WI38 (cell line): ENCODE measurements around the gene CTIF.

Experiments used
- H3K4me3 ChIP-seq: 2 replicates; pipeline ENCODE4 v1.5.1; 2011; ENCODE audit warnings: low read depth, mild to moderate bottlenecking, control low read depth, low read length
- TF ChIP-seq, protein P1 (sequence below): IDR thresholded peaks from 2 replicates; pipeline ENCODE4 v1.5.1; 2012; ENCODE audit warnings: low read depth, mild to moderate bottlenecking, control low read depth, low read length

CTIF gene

DNA sequence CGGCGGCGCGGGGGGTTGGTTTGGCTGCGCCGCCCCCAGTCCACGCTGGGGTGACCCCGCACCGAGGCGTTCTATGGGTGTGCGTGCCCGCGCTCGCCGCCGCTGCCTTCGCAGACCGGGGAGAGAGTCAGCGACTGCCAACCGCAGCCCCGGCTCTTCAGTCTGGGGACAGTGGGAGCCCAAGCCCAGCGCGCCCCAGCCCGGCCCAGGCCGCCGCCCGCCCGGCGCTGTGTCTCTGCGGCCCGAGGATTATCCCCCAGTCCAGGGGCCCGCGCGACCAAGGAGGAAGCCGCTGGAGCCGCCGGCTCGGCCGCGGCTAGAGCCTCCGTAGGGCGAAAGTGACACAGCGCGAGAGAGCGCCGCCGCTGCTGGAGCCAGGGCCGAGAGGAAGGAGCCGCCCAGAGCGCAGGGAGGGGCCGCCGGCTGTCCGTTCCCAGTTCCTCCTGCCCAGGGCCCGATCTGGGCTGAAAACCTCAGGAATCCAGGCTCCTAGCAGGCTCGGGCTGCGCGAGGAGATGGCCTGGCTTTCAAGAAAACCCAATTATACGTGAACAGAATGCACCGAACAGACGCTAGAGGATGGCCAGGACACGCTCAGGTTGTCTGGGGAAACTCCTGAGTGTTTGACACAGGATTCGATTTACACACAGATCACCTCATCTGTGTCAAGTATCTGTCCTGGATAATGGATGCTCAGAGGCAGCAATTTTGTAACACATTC lies 2.4 kb downstream of the CTIF start:
- peak overlapping the region; percentile 91 for H3K4me3 ChIP-seq
- TF ChIP-seq, protein P1, sequence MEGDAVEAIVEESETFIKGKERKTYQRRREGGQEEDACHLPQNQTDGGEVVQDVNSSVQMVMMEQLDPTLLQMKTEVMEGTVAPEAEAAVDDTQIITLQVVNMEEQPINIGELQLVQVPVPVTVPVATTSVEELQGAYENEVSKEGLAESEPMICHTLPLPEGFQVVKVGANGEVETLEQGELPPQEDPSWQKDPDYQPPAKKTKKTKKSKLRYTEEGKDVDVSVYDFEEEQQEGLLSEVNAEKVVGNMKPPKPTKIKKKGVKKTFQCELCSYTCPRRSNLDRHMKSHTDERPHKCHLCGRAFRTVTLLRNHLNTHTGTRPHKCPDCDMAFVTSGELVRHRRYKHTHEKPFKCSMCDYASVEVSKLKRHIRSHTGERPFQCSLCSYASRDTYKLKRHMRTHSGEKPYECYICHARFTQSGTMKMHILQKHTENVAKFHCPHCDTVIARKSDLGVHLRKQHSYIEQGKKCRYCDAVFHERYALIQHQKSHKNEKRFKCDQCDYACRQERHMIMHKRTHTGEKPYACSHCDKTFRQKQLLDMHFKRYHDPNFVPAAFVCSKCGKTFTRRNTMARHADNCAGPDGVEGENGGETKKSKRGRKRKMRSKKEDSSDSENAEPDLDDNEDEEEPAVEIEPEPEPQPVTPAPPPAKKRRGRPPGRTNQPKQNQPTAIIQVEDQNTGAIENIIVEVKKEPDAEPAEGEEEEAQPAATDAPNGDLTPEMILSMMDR, result no peak

DNA sequence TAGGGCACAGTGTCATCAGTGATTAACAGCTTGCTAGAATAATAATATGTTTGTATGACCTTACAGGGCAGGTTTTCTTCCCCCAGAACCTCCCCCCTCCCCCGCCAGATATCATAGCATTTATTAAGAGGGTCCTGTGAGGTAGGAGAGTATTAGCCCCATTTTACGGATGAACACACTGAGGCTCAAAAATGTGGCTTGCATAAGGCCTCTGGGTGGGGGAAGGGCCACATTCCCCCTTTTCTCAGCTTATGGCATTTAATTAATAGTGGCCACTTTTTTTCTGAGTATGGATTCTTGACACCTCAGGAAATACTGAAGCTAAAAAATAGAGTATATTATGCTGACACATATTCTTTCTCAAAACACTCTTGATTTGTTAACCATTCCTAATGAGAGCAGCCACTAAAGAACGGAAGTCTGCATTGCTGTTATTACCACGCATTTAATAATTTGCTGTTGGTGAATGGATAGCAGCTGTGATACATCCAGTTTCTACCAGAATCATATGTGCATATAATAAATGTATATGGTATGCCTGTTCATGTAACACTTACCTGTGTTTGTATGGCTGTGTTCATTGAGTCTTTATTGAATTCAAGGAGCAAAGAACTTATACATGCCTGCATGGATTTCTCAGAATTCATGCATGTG lies 3.0 kb downstream of the CTIF start:
- TF ChIP-seq, protein P1, result no peak
- H3K4me3 ChIP-seq, result peak overlapping the region; percentile 91

DNA sequence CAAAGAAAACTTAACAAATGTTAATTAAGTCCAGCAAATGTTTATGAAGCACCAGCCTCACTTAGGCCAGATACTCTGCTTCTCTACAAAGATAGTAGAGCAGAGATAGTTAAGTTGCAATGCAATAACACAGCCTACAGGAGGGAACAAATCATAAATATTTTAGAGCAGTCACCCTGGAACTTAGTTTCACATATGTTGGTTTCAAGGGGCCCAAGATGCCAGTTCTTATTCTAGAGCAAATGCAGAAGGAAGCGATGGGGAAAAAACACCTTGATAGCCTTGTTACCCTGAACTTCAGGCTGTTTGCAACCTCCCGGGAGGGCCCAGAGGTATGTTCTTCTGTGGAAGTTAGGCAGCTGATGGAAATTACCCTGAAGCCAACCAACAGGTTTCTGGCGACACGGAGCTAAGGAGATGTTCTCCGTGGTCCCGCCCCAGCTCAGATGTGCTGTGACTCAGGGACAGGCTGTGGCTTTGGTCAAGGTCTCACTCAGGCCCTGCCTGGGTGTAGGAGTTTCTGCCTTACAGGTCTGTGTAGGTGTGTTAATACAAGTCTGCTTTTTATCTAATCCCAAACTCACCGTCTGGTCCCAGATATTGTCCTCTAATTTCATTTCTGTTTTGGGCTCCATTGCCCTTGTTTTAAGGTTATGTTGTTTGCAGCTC lies 3.8 kb downstream of the CTIF start:
- TF ChIP-seq, protein P1, result no peak
- H3K4me3 ChIP-seq, result no peak overlapping the region

DNA sequence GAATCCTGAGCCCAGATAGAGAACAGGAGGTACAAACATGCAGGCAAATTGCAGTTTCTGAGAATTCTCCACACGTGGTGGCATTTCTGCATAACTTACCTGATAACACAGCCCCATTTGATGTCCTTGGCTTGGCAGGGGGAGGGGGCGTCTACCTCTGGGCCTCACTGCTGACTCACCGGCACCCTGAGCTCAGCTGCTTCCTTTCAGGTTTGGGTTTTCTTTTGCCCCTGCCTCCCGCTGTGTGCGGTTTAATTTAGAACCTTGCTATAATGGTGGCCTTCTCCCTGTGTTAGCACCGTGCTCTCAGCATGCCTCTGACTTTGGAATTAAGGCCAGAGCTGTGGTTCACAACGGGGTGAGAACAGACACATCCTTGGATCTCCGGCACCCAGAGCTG lies 4.4 kb downstream of the CTIF start:
- no peak overlapping the region for H3K4me3 ChIP-seq

DNA sequence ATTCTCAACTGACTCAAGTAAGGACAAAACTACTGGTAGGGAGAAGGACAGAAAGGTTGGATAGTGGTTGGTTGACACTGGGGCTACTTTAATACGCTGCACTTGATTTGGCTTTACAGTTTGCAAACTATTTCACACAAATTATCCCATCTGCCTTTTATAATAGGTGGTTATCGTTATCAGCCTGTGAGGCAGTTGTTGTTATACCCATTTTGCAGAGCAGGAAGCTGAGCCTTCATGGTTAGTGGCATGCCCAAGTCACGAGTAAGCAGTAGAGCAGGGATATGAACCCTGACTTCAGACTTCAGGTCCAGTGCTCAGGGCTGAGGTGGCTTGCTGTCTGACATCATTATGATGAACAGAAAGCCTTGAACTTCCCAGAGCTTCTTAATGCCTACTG lies 5.3 kb downstream of the CTIF start:
- TF ChIP-seq, protein P1, result no peak
- H3K4me3 ChIP-seq, result no peak overlapping the region

More for the DNA sequence above, 4.4 kb downstream of the CTIF start:
- TF ChIP-seq, protein P1, result no peak

DNA sequence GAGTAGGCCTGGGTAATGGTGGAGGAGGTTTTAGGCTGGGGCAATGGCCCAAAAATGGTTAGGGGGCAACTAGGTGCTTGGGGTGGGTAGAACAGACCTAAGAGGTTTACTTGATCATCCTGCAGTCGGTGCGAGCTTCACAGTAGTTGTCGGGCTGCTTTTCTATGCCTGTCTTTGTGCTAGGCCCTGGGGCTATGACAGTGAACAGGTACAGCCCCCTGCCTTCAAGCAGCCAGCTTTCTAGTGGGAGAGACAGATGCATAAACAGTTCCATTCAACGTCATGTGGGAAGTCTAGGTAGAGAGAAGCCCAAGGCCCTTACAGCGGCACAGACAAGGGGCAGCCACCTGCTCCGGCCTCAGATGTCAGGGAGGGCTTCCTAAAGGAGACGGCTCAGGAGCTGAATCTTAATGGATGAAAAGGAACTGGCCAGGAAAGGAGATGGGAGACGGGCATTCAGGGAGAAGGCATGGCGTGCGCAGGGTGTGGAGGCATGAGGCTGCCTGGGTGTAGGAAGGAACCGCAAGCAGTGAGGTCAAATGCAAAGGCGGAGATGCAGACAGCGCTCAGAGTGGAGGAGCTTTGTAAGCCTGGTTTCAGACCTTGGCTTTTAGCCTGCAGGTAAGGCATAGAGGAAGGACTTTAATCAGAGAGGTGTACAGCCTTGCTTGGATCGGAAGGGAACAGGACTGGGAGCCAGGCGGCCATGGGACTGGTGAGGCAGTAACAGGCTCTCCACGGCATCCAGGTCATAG lies 6.0 kb downstream of the CTIF start:
- TF ChIP-seq, protein P1, result no peak
- H3K4me3 ChIP-seq, result no peak overlapping the region
